Activated T-cell treated with anti-CD3 and anti-CD28 coated beads, Interleukin-2, amount 50 U/mL, for 24 hours (primary cell): ENCODE measurements around the gene HOXA10.

Experiments used
- DNase-seq: peaks from one replicate; pipeline ENCODE4 v3.0.0-alpha.2; 2020
- H3K27ac Mint-ChIP-seq: 2 replicates; pipeline ENCODE4 v1.8.0; 2020; ENCODE audit warnings: mild to moderate bottlenecking, mixed read lengths
- H3K27me3 Mint-ChIP-seq: 2 replicates; pipeline ENCODE4 v1.8.0; 2020; ENCODE audit warnings: mixed read lengths
- H3K36me3 Mint-ChIP-seq: 2 replicates; pipeline ENCODE4 v1.8.0; 2020; ENCODE audit warnings: low read depth, mixed read lengths
- H3K4me1 Mint-ChIP-seq: 2 replicates; pipeline ENCODE4 v1.8.0; 2020; ENCODE audit warnings: low read depth, mixed read lengths
- H3K4me3 Mint-ChIP-seq: 2 replicates; pipeline ENCODE4 v1.8.0; 2020; ENCODE audit warnings: mild to moderate bottlenecking, moderate library complexity, mixed read lengths
- H3K9me3 Mint-ChIP-seq: 2 replicates; pipeline ENCODE4 v1.8.0; 2020; ENCODE audit warnings: mixed read lengths

The HOXA10 gene

DNA sequence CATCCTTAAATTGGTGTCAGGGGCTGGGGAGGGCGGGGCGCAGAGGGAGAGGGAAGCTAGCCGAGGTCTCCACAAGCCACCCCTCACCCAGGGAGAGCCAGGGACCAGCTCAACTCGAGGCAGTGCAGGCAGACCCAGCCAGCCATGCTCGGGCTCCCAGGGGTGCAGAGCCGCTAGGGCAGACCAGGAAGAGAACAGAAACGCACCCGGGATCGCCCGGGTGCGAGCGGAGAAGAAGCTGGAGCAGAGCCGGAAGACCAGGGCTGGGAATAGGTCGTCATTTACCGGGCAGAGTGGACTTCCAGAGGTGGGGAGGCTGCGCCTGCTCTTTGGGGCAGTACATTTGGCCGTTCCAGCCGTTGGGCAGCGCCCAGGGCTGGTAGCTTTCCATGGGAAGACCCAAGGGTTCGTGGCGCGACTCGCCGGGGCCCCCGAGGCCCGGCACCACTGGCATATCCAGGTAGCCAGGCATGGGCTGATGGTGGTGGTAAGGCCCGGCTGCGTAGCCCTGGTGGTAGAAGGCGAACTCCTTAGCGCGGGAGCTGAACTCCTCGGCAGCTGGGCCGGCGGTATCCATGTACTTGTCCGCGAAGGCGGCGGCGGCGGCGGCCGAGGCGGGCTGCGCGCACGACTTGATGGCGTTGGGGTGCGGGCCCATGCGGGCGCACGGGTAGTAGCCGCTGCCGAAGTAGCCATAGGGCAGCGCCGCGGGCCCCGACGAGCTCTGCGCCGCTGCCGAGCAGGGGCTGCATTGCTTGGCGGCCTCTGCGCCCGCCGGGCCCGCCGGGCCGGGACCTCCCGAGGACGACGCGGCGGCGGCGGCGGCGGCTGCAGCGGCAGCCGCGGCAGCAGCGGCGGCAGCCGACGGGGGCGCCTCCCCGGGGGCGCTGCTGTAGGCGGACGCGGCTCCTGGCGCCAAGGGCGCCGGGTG, 25.0 kb upstream of the HOXA10 start:
- Mint-ChIP-seq H3K4me3 (peak overlapping the region; percentile 59), H3K4me1 (peaks cover 26% of the 10 kb centered on the region), H3K9me3 (no peaks in the 10 kb centered on the region), H3K36me3 (no peaks in the 10 kb centered on the region), H3K27ac (peak overlapping the region; percentile 57), H3K27me3 (peaks cover 88% of the 10 kb centered on the region)
- DNase-seq, result peak; percentile 57

DNA sequence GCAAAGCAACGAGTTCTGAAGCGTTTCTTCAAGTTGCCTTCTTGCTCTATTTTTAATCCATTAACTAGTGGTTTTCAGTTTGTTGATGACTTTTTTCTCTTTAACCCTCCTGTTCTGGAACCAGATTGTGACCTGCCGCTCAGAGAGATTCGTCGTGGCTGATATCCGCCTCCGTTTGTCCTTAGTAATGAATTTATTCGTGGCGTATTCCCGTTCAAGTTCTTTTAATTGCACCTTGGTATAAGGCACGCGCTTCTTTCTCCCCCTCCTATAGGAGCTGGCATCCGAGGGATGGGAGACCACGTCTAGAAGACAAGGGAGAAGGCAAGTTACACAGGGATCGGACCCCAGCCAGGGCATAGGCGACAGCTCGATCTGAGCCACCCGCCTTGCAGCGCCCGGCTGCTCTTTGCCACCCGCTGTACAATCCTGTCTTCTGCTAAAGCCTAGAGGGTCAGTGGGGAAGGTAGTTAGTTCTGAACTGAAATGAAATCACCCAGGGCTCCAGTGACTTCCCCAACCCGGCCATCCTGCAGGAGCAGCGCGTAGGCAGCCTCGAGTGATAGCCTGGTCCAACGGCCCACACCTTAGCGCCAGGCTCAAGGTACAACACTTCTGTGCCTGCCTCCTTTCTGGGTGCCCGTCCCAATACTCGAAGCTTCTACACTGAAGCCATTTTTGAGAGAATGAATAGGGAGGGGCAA, 24.2 kb upstream of the HOXA10 start:
- no peak overlapping the region for H3K4me3 Mint-ChIP-seq
- DNase-seq, result peak; percentile 41
- peaks cover 28% of the 10 kb centered on the region for H3K4me1 Mint-ChIP-seq
- peaks cover 88% of the 10 kb centered on the region for H3K27me3 Mint-ChIP-seq
- no peak overlapping the region for H3K27ac Mint-ChIP-seq
- no peaks in the 10 kb centered on the region for H3K9me3 Mint-ChIP-seq
- no peaks in the 10 kb centered on the region for H3K36me3 Mint-ChIP-seq

DNA sequence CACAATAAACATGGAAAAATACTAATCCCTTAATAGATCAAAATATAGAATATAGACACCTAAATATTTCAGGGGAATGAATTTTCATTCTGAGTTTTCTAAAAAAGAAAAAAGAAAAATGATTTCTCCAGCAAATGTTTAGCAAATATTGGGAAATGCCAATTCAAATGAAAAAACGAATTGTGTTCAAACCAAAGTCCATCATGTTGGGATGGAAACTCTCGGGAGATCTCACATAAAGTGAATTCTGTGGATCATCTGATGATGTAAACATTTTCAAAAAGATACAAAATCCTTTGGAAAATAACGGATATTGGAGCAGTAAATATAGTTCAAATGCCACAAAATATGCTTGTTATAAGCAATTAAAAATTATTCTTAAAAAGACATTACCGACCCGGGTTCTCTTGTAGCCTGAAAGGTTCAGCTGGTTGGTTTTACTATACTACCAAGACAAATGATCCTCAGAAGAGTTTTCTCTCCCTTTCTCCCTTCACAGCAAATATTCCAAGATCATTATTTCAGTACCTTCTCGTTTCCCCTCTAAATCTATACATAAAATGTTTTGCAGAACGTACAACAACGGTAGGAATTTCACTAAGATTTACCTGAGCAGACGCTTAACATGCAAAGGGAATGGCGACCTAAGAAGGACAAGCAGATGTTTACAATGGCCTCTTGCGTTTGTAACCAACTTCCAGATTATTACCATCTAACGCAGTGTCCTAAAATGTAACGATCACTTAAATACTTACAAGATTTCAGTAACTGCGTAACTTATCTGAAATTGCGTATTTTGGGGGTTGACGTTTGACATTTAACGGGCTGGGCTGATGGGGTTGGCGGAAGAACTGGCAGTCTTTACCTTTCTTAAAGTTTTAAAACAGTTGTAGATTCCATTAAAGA, 23.3 kb upstream of the HOXA10 start:
- no peak overlapping the region for H3K4me3 Mint-ChIP-seq
- H3K27ac Mint-ChIP-seq, result no peak overlapping the region

DNA sequence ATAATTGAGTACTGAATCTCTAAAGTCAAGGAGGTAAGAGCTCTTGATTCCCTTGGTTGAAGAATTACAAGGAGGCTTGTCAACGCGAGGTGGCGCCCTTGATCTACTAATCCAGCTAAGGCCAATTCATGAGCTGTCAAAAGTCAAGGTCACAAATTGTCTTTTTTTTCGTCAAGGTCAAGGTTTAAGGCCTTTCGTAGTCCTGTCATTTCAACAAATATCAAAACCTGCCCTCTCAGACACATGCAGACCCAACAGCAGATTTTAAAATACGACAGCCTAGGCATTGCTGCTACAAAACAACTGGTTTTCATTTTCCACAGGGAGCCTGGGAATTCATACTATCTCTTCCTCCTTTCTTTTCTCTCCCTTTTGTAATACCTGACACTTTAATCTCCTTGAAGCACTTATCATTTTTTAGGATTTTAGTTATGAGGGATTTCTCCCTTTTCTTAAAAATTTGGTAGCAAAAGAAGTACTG, 22.2 kb upstream of the HOXA10 start:
- Mint-ChIP-seq H3K9me3 (no peaks in the 10 kb centered on the region), H3K27ac (no peak overlapping the region), H3K4me3 (no peak overlapping the region), H3K36me3 (no peaks in the 10 kb centered on the region), H3K27me3 (peaks cover 86% of the 10 kb centered on the region), H3K4me1 (peaks cover 27% of the 10 kb centered on the region)
- DNase-seq, result peak; percentile 88

More for the DNA sequence above, 23.3 kb upstream of the HOXA10 start:
- H3K36me3 Mint-ChIP-seq, result no peaks in the 10 kb centered on the region
- peaks cover 32% of the 10 kb centered on the region for H3K4me1 Mint-ChIP-seq
- no peak for DNase-seq
- no peaks in the 10 kb centered on the region for H3K9me3 Mint-ChIP-seq
- H3K27me3 Mint-ChIP-seq, result peaks cover 86% of the 10 kb centered on the region

DNA sequence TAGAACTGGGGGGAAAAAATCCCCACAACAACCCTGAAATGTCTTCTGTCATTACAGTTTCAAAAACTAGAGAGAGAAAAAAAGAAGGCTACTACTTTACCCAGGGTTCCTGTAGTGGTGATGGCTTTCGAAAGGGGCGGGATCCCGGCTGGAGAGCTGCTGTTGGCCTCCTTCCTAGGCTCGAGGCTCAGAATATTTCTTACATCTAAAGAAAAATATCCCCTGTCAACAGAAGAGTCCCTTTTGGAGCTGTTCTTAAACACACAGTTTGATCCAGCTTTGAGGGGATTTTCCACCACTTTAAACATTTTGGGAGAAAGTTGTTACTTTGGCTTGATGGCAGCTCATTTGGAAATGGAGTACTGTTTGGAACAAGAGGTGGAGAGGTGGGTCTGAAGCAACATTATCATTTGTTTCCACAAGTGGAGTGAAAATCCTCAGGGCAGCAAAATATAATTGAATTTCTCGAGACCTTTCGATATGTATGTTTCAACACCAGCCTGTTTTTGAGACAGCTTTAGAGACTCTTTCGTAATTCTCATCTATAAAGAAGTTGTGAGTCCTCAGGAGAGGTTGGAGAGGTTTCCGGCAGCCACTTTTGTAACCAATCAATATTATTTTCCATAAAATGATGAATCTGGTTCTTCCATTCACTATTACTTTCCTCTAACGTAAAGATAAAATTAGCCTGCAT, 20.7 kb upstream of the HOXA10 start:
- peaks cover 15% of the 10 kb centered on the region for H3K4me1 Mint-ChIP-seq
- H3K36me3 Mint-ChIP-seq, result no peaks in the 10 kb centered on the region
- H3K27me3 Mint-ChIP-seq, result peaks cover 88% of the 10 kb centered on the region
- no peak overlapping the region for H3K27ac Mint-ChIP-seq
- H3K9me3 Mint-ChIP-seq, result no peaks in the 10 kb centered on the region
- H3K4me3 Mint-ChIP-seq, result no peak overlapping the region
- peak; percentile 9 for DNase-seq

DNA sequence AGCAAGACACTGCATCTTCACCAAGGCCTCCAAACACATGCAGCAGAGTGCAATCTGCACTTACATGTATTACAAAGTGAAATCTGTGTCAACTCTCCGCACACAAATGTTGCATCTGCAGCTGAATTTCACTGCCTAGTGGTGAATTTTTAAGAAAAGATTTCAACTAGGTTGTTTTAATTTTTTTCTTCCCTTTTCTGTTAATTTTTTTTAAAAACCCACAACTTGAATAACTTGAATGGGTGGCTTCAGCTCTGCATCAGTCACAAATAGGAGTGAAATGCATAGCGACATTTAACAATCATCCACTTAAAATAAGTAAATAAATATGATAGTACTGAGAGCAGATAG, 19.9 kb upstream of the HOXA10 start:
- Mint-ChIP-seq H3K9me3 (no peaks in the 10 kb centered on the region), H3K4me1 (peaks cover 21% of the 10 kb centered on the region), H3K4me3 (no peak overlapping the region), H3K36me3 (no peaks in the 10 kb centered on the region), H3K27me3 (peaks cover 93% of the 10 kb centered on the region), H3K27ac (no peak overlapping the region)
- DNase-seq, result no peak

DNA sequence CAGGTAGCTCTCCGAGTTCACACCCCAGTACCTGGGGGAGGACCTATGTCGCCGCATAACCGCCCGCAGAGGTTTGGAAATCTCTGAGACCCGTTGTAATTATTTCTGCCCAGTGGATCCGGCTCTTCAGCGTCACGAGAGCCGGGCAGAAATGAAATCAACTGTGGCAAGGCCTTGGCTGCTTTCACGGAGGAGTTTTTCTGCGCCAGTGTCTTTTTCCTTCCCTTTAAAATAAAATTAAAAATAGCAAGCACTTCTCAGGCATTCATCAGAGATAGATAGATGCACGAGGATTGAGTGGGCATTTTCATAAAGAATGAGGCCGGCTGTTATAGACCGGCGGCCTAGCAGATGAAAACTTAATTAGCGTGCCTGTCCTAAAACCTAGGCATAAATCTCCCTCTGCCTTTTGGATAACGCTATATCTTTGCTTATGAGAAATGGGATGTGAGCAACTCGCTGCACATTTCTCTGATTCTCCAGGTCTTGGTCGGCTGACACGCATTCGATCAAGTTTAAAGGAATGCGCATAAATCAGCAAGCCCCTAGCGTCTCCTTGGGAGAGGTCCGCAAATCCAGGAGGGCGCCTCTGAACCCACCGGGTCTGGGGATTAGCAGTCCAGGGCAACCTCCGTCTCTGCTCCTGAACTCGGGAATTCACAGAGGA, 19.3 kb upstream of the HOXA10 start:
- Mint-ChIP-seq H3K4me3 (peak overlapping the region; percentile 57), H3K4me1 (peaks cover 24% of the 10 kb centered on the region), H3K27ac (no peak overlapping the region), H3K27me3 (peaks cover 93% of the 10 kb centered on the region), H3K9me3 (no peaks in the 10 kb centered on the region), H3K36me3 (no peaks in the 10 kb centered on the region)
- peak; percentile 37 for DNase-seq

DNA sequence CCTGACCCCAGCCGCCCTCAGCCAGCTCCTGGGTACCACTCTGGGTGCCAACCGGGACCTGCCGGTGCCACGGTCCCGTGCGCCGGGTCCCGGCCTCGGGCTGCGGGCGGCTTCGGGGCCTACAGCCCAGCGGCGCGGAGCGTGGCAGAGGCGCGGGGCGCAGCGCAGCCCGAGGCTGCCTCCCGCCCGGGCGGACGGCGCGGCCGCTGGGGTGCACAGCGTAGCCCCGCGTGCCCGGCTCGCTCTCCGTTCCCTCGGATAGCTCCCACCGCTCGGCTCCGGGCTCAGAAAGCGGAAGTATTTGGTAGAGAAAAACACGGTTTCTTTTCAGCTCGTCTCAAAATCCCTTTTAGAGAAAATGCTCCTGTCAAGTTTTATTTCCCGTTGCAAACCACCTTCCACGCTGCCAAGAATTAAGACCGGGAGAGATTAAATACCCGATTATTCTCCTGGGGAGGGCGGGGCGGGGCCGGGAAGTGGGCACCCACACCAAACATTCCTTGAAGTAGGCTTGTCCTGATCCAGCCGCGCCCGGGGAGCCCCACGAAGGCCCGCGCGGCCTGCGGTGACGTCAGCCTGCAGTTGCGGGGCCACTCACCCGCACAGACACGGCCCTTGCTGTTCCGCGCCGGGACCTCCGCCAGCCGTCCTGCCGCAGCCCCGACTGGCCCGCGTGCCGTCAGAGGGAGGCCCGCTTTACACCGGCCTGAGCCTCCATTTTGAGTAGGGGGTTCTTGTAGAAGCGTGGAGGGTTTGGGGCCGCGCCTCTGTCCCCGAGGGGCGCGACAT, 18.6 kb upstream of the HOXA10 start:
- peaks cover 93% of the 10 kb centered on the region for H3K27me3 Mint-ChIP-seq
- H3K27ac Mint-ChIP-seq, result no peak overlapping the region
- H3K4me1 Mint-ChIP-seq, result peaks cover 31% of the 10 kb centered on the region
- H3K36me3 Mint-ChIP-seq, result no peaks in the 10 kb centered on the region
- DNase-seq, result peak; percentile 34
- no peaks in the 10 kb centered on the region for H3K9me3 Mint-ChIP-seq
- H3K4me3 Mint-ChIP-seq, result peak overlapping the region; percentile 57

DNA sequence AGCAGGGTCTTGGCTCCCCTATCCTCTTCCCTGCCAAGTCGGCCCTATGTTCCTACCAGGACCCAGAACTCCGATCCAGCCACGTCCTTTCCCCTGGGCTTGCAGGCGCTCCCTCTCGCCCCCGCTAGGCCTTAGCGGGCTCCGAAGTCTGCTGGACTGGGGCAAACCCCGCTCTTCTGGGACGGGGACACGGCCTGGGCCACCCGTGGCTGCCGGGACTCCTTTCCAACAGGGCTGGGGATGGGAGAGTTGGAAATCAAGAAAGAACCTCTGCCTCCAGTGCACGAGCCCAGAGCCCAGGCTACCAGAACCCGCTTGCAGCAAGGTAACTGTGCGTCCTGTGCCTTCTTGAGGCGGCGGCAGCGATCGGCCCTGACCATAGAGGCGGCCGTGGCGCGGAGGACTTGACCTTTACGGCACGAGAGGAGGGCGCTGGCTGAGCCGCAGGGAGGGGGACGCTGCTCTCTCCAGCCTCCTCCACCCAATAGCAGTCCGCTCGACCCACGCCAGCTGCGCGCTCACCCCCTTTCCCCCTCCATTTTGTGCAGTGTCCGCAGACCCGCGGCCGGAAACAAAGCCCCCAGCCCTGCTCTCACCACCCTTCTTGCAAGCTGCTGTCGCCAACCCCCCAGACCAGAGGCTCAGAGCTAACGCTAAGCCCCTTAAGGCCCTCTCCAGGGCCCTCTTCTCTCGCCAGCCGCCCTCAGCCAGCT, 17.9 kb upstream of the HOXA10 start:
- Mint-ChIP-seq H3K4me1 (peaks cover 37% of the 10 kb centered on the region), H3K4me3 (peak overlapping the region; percentile 55), H3K27ac (no peak overlapping the region), H3K36me3 (no peaks in the 10 kb centered on the region), H3K27me3 (peaks cover 93% of the 10 kb centered on the region), H3K9me3 (no peaks in the 10 kb centered on the region)
- peak; percentile 46 for DNase-seq

DNA sequence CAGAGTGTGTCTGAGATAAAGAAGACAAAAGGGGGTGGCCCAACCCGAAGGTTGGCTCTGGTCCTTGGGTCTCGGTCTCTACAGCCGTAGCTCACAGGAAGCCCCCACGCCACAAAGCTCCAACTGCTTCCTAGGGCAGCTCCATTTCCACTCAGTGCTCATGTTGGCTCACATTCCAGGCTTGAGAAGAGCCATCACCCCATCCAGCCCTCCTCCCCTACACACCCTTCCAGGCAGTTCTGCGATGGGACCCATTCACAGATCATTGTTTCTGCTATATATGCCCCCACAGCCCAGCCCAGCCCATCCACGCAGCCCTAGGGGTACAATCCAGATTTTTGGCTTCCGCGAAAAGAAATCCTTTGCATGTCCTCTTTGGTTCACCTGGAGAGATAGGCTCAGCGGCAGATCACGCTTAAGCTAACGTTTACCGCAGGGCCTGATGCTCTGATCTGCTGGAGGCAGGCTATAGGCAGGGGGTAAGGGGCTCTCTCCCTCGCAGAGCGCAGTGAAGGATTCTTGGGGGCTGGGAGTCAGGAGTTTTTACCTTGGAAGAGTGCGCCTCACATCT, 17.1 kb upstream of the HOXA10 start:
- peak; percentile 35 for DNase-seq
- no peaks in the 10 kb centered on the region for H3K36me3 Mint-ChIP-seq
- peaks cover 39% of the 10 kb centered on the region for H3K4me1 Mint-ChIP-seq
- no peak overlapping the region for H3K27ac Mint-ChIP-seq
- H3K27me3 Mint-ChIP-seq, result peaks cover 94% of the 10 kb centered on the region
- H3K4me3 Mint-ChIP-seq, result no peak overlapping the region
- H3K9me3 Mint-ChIP-seq, result no peaks in the 10 kb centered on the region

DNA sequence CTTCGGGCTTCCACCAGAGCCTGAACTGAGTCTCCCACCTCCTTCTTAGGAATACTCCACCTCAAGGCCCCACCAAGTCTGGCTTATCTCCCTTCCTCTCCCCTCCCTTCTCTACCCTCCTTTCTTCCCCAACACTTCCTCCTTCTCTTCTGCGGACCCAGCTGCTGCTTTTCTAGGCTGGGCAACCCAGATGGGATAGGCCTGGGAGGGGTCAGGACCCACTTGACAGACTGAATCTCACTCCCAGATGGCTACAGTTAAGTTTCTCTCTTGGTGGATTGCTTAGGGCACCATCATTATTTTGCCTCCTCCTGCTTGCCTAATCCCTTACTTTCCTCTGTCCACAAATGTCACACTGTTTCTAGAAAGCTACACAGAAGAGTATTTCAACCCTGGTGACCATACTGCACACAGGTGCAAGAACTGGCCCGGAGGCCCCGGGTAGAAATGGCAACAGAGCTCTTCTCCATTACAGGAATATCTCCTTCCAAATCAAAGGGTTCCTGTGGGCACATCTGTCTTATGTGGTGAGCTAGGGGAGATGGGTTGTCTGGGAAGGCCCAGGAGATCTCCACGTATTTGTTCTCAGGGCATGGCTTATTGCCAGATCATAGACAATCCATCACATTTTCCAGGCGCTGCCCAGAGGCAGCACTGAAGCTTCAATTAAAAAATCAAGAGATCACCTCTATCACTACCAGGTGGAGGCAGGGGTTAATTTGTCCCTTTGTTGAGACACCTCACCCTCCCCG, 16.1 kb upstream of the HOXA10 start:
- Mint-ChIP-seq H3K4me3 (no peak overlapping the region), H3K27me3 (peaks cover 97% of the 10 kb centered on the region), H3K36me3 (no peaks in the 10 kb centered on the region), H3K4me1 (peaks cover 50% of the 10 kb centered on the region), H3K9me3 (no peaks in the 10 kb centered on the region), H3K27ac (no peak overlapping the region)
- DNase-seq, result peak; percentile 28
